ENCODE results near the gene HOXA7. TPM values are rescaled to one million over a fixed set of nuclear protein-coding genes. Genes with fewer than 3 reads are reported as not detected.

HOXA7 gene
- total and polyA plus RNA-seq, 10 of the 15 experiments (the other 5 are each of a cell fraction or from before 2014, with no cell fraction given): not detected

DNA sequence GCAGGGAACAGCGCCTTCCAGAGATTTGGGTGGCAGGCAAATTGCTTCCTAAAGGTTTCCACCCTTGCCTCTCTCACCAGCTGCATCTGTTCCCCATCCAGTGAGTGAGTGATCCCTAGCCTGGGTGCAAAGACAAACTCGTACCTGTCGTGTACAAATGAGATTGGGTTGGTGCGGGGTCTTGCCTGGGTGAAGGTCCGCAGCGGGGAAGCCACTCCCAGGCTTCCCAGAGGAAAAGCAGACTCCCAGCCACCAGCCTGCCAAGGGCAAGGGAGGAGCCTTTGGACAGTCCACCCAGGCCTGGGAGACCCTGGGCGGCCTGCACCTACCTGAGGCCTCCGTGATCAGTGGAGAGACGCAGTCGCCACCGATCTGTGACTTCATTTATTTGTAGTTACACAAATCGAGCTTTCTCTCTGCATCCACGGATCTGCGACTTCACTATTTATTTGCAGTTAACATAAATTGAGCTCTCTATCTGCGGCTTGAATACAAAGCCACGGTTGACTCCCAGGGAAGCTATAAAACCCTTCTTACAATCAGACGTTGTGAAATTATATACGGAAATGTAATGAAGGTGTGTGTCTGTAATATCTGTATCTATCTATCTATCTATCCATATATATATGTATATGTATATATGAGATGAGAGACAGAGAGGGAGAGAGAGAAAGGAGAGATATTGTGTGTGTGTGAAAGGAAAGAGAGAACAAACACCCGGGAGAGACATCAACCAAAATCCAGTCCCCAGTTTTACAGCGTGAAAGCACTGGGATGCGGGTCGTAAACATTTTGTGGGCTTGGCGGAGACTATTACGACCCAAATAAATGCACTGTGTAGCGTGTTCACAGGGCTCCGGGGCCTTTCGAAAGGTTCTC lies 3.0 kb upstream of the HOXA7 start:
- Histone ChIP-seq H3K4me3 (0 out of 2 replicates have a peak overlapping the region, but pooled peaks have one; percentile 72), H2AFZ (ENCODE audit: control insufficient read depth, low read depth, low read length) (no peak overlapping the region; the same call in 1 of the 2 replicates), H3K27me3 (replicated peaks in 1 of 2; ENCODE audit: control insufficient read depth in 2 of 2, insufficient read depth in 2 of 2, low read length in 1 of 2) (peaks cover 20 to 35% of the 10 kb centered on the region in 2 experiments), H3K9ac (ENCODE audit: control insufficient read depth, insufficient read depth, low read length) (no peak overlapping the region), H4K20me1 (ENCODE audit: control insufficient read depth, insufficient read depth) (no peaks in the 10 kb centered on the region), H3K4me2 (ENCODE audit: control insufficient read depth, insufficient read depth) (peak overlapping the region; percentile 90), H3K36me3 (ENCODE audit: control insufficient read depth in 2 of 2, insufficient read depth in 2 of 2, low read length in 1 of 2) (no peaks in the 10 kb centered on the region), H3K9me3 (replicated peaks; ENCODE audit: control insufficient read depth, insufficient read depth, low read length) (no peaks in the 10 kb centered on the region; the same call in 2 of the 3 replicates), H3K4me1 (ENCODE audit: control insufficient read depth, insufficient read depth, low read length) (no peaks in the 10 kb centered on the region), H3K79me2 (ENCODE audit: control insufficient read depth, insufficient read depth, low read length) (no peaks in the 10 kb centered on the region), H3K27ac (ENCODE audit: control insufficient read depth, insufficient read depth) (no peak overlapping the region)
- POLR2A ChIA-PET: no interaction called here
- DNase-seq (ENCODE audit: low read depth, low spot score) (no peak), FAIRE-seq (no peak), ATAC-seq (no peak)
- intact Hi-C loops (cut with micrococcal nuclease; ENCODE audit: unreplicated experiment) (loop anchor here (2.0 to 5.0 kb wide), 4 partner anchors 302 to 1267 kb away; no protein-coding TSS in a partner anchor), in situ Hi-C loops (cut with MboI) (loop anchor here (5.0 to 25.0 kb wide), 3 partner anchors 792 to 1297 kb away; no protein-coding TSS in a partner anchor)
- no peak for TF ChIP-seq BCL11A (IDR thresholded peaks at IDR 0.05; ENCODE audit: low read depth, low read length)
- TF ChIP-seq, protein P1, sequence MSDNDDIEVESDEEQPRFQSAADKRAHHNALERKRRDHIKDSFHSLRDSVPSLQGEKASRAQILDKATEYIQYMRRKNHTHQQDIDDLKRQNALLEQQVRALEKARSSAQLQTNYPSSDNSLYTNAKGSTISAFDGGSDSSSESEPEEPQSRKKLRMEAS (IDR thresholded peaks at IDR 0.05; ENCODE audit: low read depth, low read length): no peak
- TF ChIP-seq, protein P2, sequence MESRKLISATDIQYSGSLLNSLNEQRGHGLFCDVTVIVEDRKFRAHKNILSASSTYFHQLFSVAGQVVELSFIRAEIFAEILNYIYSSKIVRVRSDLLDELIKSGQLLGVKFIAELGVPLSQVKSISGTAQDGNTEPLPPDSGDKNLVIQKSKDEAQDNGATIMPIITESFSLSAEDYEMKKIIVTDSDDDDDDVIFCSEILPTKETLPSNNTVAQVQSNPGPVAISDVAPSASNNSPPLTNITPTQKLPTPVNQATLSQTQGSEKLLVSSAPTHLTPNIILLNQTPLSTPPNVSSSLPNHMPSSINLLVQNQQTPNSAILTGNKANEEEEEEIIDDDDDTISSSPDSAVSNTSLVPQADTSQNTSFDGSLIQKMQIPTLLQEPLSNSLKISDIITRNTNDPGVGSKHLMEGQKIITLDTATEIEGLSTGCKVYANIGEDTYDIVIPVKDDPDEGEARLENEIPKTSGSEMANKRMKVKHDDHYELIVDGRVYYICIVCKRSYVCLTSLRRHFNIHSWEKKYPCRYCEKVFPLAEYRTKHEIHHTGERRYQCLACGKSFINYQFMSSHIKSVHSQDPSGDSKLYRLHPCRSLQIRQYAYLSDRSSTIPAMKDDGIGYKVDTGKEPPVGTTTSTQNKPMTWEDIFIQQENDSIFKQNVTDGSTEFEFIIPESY (IDR thresholded peaks at IDR 0.05): no peak
- CTCF ChIA-PET: interaction anchor here (0.6 to 3.1 kb wide), 11 partner anchors 9 to 813 kb away, joined by 3 to 21 read pairs (median 5); no protein-coding TSS in a partner anchor
- BruUV-seq (replicated peaks): no TSS peak
- SMC1A ChIA-PET (ENCODE audit: uncharacterized antibody, unreplicated experiment): interaction anchor here (1.0 to 1.6 kb wide), 7 partner anchors 9 to 1267 kb away, joined by 3 to 10 read pairs (median 4); no protein-coding TSS in a partner anchor
- RAD21 ChIA-PET (ENCODE audit: unreplicated experiment): interaction anchor here (1.0 to 1.4 kb wide), 2 partner anchors 305 to 477 kb away, joined by 4 read pairs; no protein-coding TSS in a partner anchor
- 27% methylated on average over 27 of the region's 27 CpGs for WGBS (ENCODE audit: insufficient coverage, insufficient replicate concordance, low lambda C conversion rate, missing lambda C conversion rate)
